K562 (cell line): Measurements from ENCODE around the gene PRPSAP1. TPM values are rescaled to one million over a fixed set of nuclear protein-coding genes. Genes with fewer than 3 reads are reported as not detected.

Experiments
- BCL6 ChIP-seq: fragments of 250-450 bp; sonication (Bioruptor Pico); IDR thresholded peaks from 2 replicates; pipeline ENCODE4 v1.4.0; 2020
- CREM ChIP-seq: IDR thresholded peaks from 2 replicates; pipeline ENCODE4 v1.6.1; 2014; ENCODE audit warnings: antibody characterized with exemption, low read depth
- FOXA3 ChIP-seq, 2 experiments: fragments of 450-650 bp in 1 of 2; sonication (generic) in 1 of 2; formaldehyde crosslinking; IDR thresholded peaks in 1 of 2; conservative IDR thresholded peaks in 1 of 2; 2 replicates each; pipeline versions ENCODE4 v1.4.0 to v1.8.0; 2020 to 2022; ENCODE audit warnings: mild to moderate bottlenecking in 2 of 2, missing genetic modification reagents in 1 of 2
- GTF2F1 ChIP-seq: IDR thresholded peaks from 2 replicates; pipeline ENCODE4 v1.6.1; 2011; ENCODE audit warnings: low read depth, low read length, improper control_type of control experiment
- KAT8 ChIP-seq: fragments of 450-650 bp; IDR thresholded peaks from 2 replicates; pipeline ENCODE4 v1.6.1; 2016; ENCODE audit warnings: low read depth, mild to moderate bottlenecking
- LEF1 ChIP-seq: fragments of 450-650 bp; IDR thresholded peaks from 2 replicates; pipeline ENCODE4 v1.6.1; 2016; ENCODE audit warnings: mild to moderate bottlenecking
- MTA2 ChIP-seq: fragments of 450-650 bp; IDR thresholded peaks from 2 replicates; pipeline ENCODE4 v1.6.1; 2016; ENCODE audit warnings: low read depth
- NCOA4 ChIP-seq: fragments of 450-650 bp; IDR thresholded peaks from 2 replicates; pipeline ENCODE4 v1.6.1; 2018; ENCODE audit warnings: mild to moderate bottlenecking; ENCODE audit not compliant: partially characterized antibody
- NCOR1 ChIP-seq: fragments of 450-650 bp; IDR thresholded peaks from 2 replicates; pipeline ENCODE4 v1.6.1; 2016; ENCODE audit warnings: mild to moderate bottlenecking, moderate library complexity
- RBM34 ChIP-seq: fragments of 200-400 bp; formaldehyde crosslinking; IDR thresholded peaks from 2 replicates; pipeline ENCODE4 v1.6.1; 2018; ENCODE audit warnings: low read length, borderline replicate concordance; ENCODE audit not compliant: insufficient read depth
- RBM39 ChIP-seq: fragments of 200-400 bp; formaldehyde crosslinking; optimal IDR thresholded peaks from 2 replicates; pipeline ENCODE3; 2018; ENCODE audit warnings: low read depth, low read length
- SP2 ChIP-seq: IDR thresholded peaks from 2 replicates; pipeline ENCODE4 v1.6.1; 2011; ENCODE audit warnings: mild to moderate bottlenecking, low read depth, low read length, moderate library complexity; ENCODE audit not compliant: poor library complexity, severe bottlenecking; ENCODE audit errors: extremely low read depth
- SRSF3 ChIP-seq: fragments of 200-400 bp; formaldehyde crosslinking; IDR thresholded peaks from 2 replicates; pipeline ENCODE4 v1.6.1; 2016; ENCODE audit warnings: mild to moderate bottlenecking, low read length, moderate library complexity; ENCODE audit not compliant: insufficient read depth
- XRCC3 ChIP-seq: fragments of 450-650 bp; IDR thresholded peaks from 2 replicates; pipeline ENCODE4 v1.6.1; 2017; ENCODE audit warnings: mild to moderate bottlenecking, moderate library complexity
- ZFX ChIP-seq: sonication (generic); formaldehyde crosslinking; IDR thresholded peaks from 2 replicates; pipeline ENCODE4 v1.8.0; 2022; ENCODE audit warnings: mild to moderate bottlenecking, missing genetic modification reagents, moderate library complexity
- ZNF232 ChIP-seq: sonication (generic); formaldehyde crosslinking; IDR thresholded peaks from 2 replicates; pipeline ENCODE4 v1.8.0; 2022; ENCODE audit warnings: mild to moderate bottlenecking, missing genetic modification reagents
- ZNF780A ChIP-seq: fragments of 250-450 bp; sonication (Bioruptor Pico); IDR thresholded peaks from 2 replicates; pipeline ENCODE4 v1.5.0; 2021; ENCODE audit warnings: mild to moderate bottlenecking
- polyA plus RNA-seq, 8 experiments: library from polyadenylated mRNA; depleted of rRNA in 4 of 8; stranded (reverse) in 5 of 8; unstranded in 3 of 8; fragments of >200 nt; fragmentation: Nextera tagmentation in 2 of 8; fragmentation: Illumina TruSeq in 1 of 8; extraction: Ambion mirVana in 2 of 8; extraction: Trizol in 1 of 8; gene quantifications; 2 replicates each; pipeline versions ENCODE4 v1.2.1 to v1.2.3, GENCODE V29; 2011 to 2014; ENCODE audit warnings: inconsistent platforms in 1 of 8, missing spikeins in 1 of 8
- total RNA-seq, 7 experiments: library from RNA; depleted of rRNA in 6 of 7; stranded (reverse); fragments of >200 nt in 6 of 7; fragmentation: Illumina TruSeq in 2 of 7; extraction: Trizol in 2 of 7; gene quantifications; 2 replicates each; pipeline versions ENCODE4 v1.2.1 to v1.2.3, GENCODE V29; 2011 to 2021; ENCODE audit warnings: low replicate concordance in 1 of 7
- TF ChIP-seq, protein P1 (sequence below): fragments of 250-450 bp; sonication (Bioruptor Pico); IDR thresholded peaks from 2 replicates; pipeline ENCODE4 v1.6.1; 2021; ENCODE audit warnings: mild to moderate bottlenecking
- TF ChIP-seq, protein P2 (sequence below): fragments of 450-650 bp; formaldehyde crosslinking; IDR thresholded peaks from 2 replicates; pipeline ENCODE4 v1.4.0; 2020; ENCODE audit warnings: mild to moderate bottlenecking, moderate library complexity
- TF ChIP-seq, protein P3 (sequence below): fragments of 250-450 bp; sonication (Bioruptor Pico); IDR thresholded peaks from 2 replicates; pipeline ENCODE4 v1.5.0; 2022; ENCODE audit warnings: mild to moderate bottlenecking
- TF ChIP-seq, protein P4 (sequence below): fragments of 450-650 bp; IDR thresholded peaks from 2 replicates; pipeline ENCODE4 v1.6.1; 2016; ENCODE audit warnings: borderline replicate concordance
- TF ChIP-seq, protein P5 (sequence below): sonication (generic); formaldehyde crosslinking; IDR thresholded peaks from 2 replicates; pipeline ENCODE4 v1.8.1; 2023; ENCODE audit warnings: mild to moderate bottlenecking, missing genetic modification reagents

Gene PRPSAP1
- total and polyA plus RNA-seq, 9 of the 15 experiments (the other 6 are each of a cell fraction or from before 2014, with no cell fraction given), result 21.9 to 77.1 (median 40.8) TPM

DNA sequence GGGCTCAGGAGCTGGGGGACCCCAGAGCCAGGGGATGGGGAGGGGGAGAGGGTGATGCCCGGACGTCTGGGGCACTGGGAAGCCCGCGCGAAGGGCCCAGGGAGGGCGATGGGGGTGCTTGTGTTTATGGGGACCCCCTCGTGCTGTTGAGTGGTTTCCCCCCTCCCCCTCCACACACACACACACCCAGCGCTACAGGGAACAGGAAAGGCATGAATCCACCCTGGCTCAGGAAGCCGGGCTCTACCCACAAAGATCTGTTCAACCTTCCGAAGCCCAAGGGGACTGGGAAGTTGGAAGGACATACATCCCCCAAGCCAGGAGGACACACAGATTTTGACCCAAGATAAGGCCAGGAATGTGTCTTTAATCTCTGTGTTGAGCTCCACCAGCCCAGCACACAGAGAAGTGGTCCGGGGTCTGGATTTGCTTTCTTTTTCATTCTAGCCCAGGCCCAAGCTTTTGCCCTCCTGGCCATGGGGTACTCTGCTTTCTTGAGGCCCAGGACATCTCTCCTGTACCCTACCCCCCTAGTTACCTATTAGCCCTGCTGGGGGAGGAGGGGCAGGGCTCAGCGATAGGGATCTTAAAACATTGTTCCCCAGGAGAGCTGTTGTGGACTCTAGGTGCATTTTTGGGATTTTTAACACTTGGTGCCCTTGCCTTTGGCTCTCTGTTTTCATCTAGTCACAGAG, 87.3 kb downstream of the PRPSAP1 start (continued):
- TF ChIP-seq, protein P1, sequence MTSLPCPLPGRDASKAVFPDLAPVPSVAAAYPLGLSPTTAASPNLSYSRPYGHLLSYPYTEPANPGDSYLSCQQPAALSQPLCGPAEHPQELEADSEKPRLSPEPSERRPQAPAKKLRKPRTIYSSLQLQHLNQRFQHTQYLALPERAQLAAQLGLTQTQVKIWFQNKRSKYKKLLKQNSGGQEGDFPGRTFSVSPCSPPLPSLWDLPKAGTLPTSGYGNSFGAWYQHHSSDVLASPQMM (CRISPR knock-in tag), result no peak
- TF ChIP-seq NCOR1, result no peak
- no peak for TF ChIP-seq GTF2F1
- TF ChIP-seq BCL6 (CRISPR knock-in tag), result no peak
- TF ChIP-seq, protein P2, sequence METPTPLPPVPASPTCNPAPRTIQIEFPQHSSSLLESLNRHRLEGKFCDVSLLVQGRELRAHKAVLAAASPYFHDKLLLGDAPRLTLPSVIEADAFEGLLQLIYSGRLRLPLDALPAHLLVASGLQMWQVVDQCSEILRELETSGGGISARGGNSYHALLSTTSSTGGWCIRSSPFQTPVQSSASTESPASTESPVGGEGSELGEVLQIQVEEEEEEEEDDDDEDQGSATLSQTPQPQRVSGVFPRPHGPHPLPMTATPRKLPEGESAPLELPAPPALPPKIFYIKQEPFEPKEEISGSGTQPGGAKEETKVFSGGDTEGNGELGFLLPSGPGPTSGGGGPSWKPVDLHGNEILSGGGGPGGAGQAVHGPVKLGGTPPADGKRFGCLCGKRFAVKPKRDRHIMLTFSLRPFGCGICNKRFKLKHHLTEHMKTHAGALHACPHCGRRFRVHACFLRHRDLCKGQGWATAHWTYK (CRISPR knock-in tag), result peak; percentile 27; the same call in 1 of the 2 replicates
- no peak for TF ChIP-seq SP2
- no peak for TF ChIP-seq RBM34
- no peak for TF ChIP-seq ZFX (CRISPR knock-in tag)
- TF ChIP-seq SRSF3, result no peak
- no peak for TF ChIP-seq MTA2
- TF ChIP-seq ZNF780A (CRISPR knock-in tag), result no peak
- no peak for TF ChIP-seq ZNF232 (CRISPR knock-in tag)
- no peak for TF ChIP-seq LEF1
- TF ChIP-seq RBM39, result peak; percentile 81
- no peak for TF ChIP-seq XRCC3
- 0 out of 4 replicates have a peak, but pooled peaks of 1 of the 2 experiments have one; percentile 45 for TF ChIP-seq FOXA3 (CRISPR knock-in tag; conservative IDR thresholded peaks at IDR 0.05 in 1 of 2, IDR thresholded peaks at IDR 0.05 in 1 of 2)
- no peak for TF ChIP-seq KAT8
- TF ChIP-seq, protein P3, sequence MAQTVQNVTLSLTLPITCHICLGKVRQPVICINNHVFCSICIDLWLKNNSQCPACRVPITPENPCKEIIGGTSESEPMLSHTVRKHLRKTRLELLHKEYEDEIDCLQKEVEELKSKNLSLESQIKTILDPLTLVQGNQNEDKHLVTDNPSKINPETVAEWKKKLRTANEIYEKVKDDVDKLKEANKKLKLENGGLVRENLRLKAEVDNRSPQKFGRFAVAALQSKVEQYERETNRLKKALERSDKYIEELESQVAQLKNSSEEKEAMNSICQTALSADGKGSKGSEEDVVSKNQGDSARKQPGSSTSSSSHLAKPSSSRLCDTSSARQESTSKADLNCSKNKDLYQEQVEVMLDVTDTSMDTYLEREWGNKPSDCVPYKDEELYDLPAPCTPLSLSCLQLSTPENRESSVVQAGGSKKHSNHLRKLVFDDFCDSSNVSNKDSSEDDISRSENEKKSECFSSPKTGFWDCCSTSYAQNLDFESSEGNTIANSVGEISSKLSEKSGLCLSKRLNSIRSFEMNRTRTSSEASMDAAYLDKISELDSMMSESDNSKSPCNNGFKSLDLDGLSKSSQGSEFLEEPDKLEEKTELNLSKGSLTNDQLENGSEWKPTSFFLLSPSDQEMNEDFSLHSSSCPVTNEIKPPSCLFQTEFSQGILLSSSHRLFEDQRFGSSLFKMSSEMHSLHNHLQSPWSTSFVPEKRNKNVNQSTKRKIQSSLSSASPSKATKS, result no peak
- TF ChIP-seq, protein P4, sequence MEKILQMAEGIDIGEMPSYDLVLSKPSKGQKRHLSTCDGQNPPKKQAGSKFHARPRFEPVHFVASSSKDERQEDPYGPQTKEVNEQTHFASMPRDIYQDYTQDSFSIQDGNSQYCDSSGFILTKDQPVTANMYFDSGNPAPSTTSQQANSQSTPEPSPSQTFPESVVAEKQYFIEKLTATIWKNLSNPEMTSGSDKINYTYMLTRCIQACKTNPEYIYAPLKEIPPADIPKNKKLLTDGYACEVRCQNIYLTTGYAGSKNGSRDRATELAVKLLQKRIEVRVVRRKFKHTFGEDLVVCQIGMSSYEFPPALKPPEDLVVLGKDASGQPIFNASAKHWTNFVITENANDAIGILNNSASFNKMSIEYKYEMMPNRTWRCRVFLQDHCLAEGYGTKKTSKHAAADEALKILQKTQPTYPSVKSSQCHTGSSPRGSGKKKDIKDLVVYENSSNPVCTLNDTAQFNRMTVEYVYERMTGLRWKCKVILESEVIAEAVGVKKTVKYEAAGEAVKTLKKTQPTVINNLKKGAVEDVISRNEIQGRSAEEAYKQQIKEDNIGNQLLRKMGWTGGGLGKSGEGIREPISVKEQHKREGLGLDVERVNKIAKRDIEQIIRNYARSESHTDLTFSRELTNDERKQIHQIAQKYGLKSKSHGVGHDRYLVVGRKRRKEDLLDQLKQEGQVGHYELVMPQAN, result no peak
- TF ChIP-seq, protein P5, sequence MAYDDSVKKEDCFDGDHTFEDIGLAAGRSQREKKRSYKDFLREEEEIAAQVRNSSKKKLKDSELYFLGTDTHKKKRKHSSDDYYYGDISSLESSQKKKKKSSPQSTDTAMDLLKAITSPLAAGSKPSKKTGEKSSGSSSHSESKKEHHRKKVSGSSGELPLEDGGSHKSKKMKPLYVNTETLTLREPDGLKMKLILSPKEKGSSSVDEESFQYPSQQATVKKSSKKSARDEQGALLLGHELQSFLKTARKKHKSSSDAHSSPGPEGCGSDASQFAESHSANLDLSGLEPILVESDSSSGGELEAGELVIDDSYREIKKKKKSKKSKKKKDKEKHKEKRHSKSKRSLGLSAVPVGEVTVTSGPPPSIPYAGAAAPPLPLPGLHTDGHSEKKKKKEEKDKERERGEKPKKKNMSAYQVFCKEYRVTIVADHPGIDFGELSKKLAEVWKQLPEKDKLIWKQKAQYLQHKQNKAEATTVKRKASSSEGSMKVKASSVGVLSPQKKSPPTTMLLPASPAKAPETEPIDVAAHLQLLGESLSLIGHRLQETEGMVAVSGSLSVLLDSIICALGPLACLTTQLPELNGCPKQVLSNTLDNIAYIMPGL (CRISPR knock-in tag), result no peak
- TF ChIP-seq NCOA4, result no peak
- TF ChIP-seq CREM, result no peak
